GM18499 (cell line): ENCODE data around the gene LYPD8.

Source experiments
- ATAC-seq: cut with Tn5 transposase; IDR thresholded peaks from one replicate; pipeline ENCODE4 v1.9.1; 2021; ENCODE audit warnings: moderate number of reproducible peaks; ENCODE audit not compliant: insufficient read depth, unreplicated experiment

The LYPD8 gene

DNA sequence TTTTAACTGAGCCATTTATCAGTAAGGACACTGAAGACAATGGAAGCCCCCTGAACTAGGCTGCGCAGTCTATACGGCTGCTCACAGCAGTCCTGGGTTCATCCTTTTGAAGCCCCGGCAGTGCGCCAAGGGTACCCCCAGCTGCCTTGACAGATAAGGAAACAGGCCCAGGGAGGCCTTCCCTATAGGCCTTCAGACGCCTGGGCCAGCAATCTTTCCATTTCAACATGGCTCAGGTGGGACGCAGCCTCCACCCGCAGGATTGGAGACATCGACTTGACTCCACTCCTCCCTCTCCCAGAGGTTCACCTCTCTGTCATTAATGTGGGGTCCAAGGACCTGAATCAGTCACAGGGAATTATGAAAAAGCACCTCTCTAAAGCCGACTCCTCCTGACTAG is 2.8 kb upstream of the LYPD8 start:
- ATAC-seq: no peak

DNA sequence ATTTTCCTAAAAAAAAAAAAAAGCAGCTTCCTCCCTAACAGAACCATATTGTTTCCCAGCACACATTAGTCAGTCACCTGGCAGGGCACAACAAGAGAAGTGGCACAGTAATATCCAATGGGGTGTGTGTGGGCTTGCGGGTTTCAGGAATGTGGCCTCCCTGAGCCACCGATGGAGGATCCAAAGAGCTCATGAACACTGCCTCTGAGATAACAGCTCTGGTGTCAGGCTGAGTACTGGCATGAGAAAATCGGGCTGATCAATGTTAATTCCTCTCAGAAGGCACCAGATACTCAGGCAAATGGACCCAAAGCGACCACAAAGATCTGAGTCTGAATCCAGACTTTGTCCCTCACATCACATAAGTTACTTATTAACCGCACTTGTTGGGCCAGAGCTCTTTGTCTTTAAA is 2.2 kb upstream of the LYPD8 start:
- ATAC-seq: no peak

DNA sequence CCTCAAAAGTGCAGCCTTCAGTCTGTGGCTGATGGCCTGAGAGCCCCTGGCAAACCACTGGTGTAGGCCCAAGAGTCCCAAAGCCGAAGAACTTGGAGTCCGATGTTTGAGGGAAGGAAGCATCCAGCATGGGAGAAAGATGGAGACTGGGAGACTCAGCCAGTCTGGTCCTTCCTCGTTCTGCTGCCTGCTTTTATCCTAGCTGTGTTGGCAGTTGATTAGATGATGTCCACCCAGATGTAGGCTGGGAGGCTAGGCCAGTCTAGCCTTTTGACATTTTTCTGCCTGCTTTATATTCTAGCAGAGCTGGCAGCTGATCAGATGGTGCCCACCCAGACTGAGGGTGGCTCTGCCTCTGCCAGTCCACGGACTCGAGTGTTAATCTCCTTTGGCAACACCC is 1.1 kb upstream of the LYPD8 start:
- ATAC-seq: no peak

DNA sequence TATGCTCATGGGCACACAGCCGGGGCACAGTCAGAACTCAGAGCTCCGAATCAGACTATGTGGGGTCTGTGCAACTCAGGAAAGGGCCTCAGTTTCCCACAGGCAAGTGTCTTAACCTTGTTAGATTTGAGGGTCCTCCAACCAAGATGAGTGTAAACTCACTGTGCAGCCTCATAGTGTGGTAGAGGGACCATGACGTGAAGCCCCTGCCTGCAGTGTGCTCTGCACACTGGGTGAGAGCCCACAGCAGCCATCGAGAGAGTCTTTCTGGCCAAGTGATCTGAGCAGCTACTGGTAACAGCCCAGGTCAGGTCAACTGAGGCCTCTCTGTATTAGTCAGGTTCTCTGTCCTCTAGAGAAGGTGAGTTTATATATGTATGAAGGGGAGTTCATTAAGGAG is 592 bp upstream of the LYPD8 start:
- no peak for ATAC-seq

DNA sequence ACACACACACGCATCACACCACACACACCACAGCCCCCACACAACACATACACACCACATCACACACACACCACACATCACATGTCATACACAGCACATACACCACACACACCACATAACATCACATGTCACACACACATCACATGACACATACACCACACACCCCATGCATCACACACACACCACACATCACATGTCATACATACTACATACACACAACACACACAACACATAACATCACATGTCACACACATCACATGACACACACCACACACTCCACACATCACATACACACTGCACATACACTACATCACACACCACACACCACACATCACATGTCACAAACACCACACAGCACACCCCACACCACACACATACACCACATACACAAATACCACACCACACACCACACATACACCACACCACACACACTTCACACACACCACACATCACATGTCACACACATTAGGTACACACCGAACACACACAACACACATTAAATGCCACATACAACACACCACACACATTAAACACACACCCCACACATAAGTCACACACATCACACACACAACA is 1.8 kb downstream of the LYPD8 start:
- ATAC-seq: no peak

DNA sequence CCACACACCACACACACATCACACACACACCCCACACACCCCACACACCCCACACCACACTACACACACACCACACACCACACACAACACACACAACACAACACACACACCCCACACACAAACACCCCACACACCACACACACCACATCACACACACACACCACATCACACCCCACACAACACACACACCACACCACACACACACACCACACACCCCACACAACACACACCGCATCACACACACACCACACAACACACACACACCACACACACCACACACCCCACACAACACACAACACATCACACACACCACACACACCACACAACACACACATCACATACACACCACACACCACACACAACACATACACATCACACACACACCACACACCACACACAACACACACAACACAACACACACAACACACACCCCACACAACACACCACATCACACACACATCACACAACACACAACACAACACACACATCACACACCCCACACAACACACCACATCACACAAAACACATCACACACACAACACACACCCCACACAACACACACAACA is 2.4 kb downstream of the LYPD8 start:
- ATAC-seq: no peak

DNA sequence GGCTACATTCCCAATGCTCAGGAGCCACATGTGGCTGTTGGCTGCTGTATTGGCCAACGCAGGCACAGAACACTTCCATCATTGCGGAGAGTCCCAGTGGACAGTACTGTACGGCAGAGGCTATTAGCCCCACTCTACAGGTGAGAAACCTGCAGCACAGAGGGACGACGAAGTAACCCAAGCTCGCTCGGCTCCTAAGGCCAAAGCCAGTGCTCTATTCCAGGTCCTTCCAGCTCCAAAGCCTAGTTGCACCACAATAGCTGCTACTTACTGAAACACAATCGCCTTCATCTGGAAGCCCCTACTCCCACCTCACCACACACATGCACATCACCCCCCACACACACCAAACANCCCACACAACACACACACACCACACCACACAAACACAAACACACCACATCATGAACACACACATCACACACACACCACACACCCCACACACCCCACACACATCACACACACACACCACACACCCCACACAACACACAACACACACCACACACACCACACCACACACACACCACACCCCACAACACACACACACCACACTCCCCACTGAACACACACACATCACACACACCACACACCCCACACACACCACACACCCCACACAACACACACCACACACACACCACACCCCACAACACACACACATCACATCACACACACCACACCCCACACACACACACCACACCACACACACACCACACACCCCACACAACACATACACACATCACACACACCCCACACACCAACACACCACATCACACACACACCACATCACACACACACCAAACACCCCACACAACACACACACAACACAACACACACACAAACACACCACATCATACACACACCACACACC is 3.2 kb downstream of the LYPD8 start:
- ATAC-seq: no peak

DNA sequence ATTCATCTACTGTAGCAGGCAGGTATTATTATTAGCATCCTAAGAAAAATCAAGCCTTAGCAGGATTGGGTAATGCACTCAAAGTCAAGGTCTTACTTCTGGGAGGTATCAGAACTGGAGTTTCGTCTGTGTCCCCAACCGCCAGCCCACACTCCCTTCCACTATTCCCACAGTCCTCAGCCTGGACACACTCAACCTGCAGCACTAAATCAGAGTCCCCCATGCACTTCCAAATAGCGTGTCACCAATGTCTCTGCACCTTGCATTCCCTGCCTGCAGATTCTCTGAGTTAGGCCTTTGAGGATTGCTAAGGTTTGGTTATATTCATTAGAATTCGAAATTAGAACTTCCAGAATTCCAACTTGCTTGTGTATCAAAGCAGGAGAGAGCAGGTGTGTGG is 3.9 kb downstream of the LYPD8 start:
- ATAC-seq: no peak

DNA sequence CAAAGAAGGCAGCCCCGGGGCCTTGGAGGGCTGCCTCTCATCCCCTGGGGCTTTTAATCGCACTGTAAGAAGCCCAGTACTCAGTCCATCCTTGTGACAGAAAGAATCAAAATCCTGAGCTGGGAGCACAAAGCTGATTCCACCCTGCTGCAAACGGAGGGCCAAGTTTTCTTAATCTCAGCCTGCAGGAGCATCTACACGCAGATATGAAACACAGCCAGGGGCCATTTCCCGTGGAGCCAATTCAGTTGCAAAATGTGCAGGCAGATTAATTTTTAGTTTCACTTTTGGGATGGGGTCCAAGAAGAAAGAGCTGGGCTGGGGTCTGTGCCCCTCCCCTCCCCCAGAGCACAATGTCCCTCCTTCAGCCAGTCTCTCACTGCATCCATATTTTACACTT is 4.4 kb downstream of the LYPD8 start:
- ATAC-seq: no peak

DNA sequence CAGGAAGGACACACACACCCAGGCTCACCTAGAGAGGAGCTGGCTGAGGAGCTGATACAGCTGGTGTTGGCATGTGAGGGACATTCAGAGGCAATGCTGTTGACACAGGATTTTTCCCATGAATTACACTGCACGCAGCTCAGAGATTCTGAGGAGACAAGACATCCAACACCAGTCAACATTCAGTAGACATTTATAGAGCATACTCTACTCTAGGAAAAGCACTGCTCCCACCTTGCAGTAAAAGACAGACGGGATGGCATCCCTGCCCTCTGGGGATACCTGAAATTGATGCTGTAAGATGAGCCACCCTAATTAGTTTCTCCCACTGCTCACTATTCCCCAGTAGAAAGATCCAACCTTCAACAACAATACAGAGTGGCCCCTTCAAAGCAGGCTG is 5.1 kb downstream of the LYPD8 start:
- no peak for ATAC-seq

DNA sequence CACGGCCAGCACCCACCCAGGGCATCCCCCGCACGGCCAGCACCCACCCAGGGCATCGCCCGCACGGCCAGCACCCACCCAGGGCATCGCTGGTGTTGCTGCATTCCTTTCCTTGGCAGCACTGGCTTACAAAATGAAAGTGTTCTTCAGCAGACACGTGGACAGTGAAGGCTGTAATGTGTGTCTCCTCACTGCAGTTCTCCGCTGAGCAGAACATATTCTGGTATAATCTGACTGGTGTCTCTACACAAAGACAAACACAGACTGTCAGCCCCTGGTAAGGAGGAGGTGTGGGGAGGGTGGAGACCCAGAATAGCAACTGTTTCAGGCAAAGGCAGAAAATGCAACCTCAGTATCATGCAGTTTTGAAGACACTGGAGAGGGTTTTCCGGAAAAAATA is 7.3 kb downstream of the LYPD8 start:
- no peak for ATAC-seq

DNA sequence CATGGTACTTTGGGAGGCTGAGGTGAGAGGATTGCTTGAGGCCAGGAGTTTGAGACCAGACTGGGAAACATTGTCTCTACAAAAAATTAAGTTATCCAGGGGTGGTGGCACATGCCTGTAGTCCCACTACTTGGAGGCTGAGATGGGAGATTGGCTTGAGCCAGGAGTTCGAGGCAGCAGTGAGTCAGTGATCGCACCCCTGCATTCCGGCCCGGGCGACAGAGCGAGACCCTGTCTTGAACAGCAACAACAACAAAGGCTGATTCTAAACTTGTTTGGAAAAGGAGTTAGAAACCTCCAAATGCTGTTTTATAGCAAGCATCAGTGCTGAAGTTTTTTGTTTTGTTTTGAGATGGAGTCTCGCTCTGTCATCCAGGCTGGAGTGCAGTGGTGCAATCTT is 14.7 kb downstream of the LYPD8 start:
- no peak for ATAC-seq

DNA sequence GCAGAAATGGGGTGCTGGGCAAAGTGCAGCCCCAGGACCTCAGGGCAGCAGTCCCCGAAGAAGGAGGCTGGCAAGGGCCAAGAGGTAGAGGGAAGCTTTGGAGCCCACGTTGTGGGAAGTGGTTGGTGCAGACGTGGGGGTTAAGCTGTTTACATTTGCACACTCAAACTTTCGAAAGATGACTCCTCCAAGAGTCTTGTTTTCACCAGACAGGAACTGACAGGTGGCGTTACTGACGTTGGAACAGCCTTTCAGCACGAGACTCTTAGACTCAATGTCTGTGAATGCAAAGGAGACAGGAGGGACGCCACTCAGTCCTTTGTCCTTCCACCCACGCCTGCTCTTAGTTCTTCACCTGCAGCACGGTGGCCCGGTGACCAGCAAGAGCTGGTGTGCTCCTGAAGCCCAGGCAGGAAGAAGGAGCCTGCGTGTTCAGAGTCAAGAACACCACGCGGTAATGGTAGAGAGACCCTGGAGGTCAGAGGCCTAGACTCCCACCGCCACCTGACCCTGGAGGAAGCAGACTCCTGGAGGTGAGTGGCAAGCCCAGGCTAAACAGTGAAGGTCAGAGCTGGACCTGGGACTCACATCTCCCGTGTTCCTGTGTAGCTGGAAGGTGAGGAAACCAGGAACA is 15.9 kb downstream of the LYPD8 start:
- ATAC-seq: no peak

DNA sequence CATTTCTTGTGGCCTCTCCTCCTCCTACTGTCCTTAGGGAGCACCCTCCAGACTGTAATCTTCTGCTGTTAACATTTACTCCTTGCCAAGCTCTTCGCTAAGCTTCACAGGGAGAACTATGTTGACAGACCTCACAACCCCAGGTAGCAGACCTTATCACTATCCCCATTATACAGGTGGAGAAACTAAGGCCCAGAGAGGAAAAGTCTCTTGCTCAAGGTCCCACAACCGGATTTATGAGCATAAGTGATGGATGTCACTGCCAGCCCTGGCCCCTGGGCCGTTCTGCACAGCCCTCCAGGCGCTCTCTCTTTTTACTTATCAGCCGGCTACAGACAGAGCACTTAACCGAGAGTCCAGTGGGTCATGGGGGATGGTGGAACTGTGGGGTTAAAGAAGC is 18.1 kb downstream of the LYPD8 start:
- no peak for ATAC-seq

DNA sequence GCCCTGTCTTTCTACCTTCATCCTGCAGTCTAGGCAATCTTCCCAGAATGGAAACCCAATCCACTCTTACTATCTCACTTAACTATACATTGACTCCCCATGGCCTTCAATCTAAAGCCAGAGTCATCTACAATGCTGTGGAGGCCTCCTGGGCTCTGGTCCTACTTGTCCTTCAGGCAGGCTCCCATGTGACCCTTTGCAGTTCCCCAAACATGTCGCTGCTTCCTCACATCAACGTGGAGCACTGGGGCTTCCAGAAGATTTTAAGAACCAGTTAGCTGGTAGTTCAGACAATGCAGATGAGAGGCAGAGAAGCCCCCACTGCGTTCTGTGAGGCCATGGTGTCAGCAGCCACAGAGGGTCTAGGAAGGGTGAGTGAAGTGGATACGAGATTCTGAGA is 18.6 kb downstream of the LYPD8 start:
- ATAC-seq: no peak

DNA sequence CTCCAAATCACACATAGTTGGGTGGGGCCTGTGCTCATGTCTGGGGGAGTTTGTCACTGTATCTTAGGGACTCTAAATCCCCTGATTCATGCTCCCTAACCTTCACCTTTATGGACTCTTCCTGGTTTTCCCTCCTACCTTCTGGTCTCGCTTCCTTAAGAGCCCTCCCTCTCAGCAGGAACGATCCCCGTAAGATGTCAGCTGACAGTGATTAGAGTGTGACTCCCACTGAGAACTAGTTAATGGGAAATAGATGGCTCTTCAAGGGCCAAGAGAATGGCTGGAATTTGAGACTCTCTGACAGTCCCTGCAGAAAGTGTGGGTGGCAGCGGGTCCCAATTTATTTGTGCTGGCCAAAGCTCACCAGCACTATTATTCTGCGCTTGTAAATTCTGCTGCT is 22.0 kb downstream of the LYPD8 start:
- ATAC-seq: no peak

DNA sequence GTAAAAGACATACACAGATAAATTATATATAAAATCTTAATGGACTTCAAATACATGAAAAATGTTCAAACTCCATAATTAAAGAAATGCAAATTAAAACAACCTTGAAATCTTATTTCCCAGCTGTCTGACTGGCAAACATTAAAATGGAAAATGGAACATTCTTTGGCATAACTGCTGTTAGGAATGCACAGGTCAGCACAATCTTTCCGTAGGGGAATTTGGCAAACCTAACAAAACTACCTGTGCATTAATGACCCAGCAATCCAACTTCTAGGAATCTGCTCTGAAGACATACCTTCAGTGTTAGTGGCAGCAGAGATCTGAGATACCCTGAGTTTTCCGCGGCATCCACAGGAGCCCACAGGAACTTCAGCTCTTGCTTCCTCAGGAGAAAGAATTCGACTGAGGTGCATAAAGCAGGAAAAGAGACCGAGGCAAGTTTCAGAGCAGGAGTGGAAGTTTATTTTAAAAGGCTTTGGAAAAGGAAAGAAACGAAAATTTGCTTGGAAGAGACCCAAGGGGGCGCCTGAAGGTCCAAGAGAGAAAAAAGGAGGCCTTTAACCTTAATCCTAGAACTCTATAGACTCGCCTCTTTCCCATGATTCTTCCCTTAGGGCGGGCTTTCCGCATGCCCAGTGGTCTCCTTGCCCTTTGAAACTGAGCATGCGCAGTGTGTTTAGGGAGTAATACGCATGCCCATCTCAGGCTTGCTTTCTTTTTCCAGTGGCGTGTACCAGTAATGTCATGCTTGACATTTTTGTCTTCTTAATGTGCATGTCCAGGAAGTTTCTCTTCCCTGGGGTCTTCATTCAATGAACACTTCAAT is 24.8 kb downstream of the LYPD8 start:
- ATAC-seq: no peak

DNA sequence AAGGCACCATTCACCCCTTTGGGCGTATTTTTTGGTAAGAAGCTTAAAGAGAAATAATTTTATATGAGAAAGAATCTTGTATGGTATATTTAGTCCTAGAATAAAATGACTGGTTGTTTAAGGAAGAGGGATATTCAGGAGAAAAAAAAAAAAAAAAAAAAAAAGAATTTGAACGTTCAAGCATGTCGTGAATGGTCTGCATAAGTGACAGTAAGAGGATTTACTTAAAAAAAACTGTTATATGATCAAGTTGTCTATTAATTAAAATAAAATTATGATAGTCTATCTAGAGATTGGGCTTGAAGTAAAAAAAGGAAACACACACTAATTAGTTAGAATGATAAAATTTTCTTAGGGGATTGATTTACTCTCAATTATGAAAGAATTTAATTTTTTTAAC is 41.3 kb downstream of the LYPD8 start:
- no peak for ATAC-seq

DNA sequence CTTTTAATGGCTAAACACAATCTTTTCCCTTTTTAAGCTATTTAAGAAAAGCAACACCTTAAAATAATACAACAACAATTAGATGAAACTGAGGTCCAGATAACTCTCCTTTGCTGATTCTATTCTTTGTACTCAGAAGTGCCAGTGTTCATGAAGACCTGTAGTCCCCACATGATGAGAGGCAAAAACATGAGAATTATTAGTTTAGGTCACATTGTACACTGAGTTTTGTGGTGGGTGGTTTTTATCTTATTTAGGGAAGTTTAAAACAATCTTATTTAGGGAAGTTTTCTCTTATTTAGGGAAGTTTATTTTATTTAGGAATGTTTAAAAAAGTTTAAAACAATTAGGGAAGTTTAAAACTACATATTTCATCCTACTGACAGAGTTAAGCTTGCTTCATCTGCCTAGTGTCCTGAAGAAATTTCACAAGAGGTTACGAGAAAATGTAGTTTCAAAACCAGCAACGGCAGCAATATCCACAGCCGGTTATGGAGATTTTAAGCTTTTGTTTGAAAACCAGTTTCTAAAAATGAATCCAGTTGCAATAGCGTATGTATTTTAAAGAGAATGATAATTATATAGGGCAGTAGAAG is 45.2 kb downstream of the LYPD8 start:
- no peak for ATAC-seq

DNA sequence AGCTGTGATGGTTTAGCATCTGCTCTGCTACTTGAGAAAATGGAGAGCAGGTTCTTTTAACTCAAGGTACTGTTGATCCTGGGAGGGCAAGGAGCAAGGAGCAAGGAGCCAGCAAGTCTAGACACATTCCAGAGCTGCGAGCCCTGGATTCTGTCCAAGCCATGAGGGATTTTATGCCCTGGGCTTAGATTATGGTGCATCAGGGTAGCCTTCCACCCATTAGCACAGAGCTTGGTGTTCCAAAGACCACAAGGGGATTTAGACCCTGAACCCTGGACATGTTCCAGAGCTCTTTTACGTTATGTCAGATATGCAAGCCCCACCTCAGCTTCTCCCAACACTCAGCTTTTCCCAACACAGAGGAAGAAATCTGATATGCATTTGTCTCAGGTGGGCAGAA is 51.0 kb downstream of the LYPD8 start:
- no peak for ATAC-seq
